ENCODE results near the gene EXOC6B. TPM values are rescaled to one million over a fixed set of nuclear protein-coding genes. Genes with fewer than 3 reads are reported as not detected.

The EXOC6B gene
- total and polyA plus RNA-seq, 9 of the 15 experiments (the other 6 are each of a cell fraction or from before 2014, with no cell fraction given), result 0.28 to 4.2 (median 2.0) TPM

GRCh38 chr2:72524071-72524470 is 301.8 kb downstream of the EXOC6B start:
- no peaks in the 10 kb centered on the region for H3K36me3 ChIP-seq (ENCODE audit: control insufficient read depth, insufficient read depth, low read length)
- 93% methylated on average over 2 of the region's 2 CpGs for WGBS (ENCODE audit: insufficient coverage, low coverage, missing lambda C conversion rate)
- H4K20me1 ChIP-seq (replicated peaks; ENCODE audit: control insufficient read depth, insufficient read depth, low read length), result no peaks in the 10 kb centered on the region
- POLR2A ChIA-PET, result no interaction called here
- intact Hi-C loops (cut with micrococcal nuclease), result no loop called here
- CTCF ChIA-PET (ENCODE audit: low intra/inter-chr PET ratio), result interaction anchor here (0.7 kb wide), 1 partner anchor 196 kb away, joined by 3 read pairs; no protein-coding TSS in a partner anchor
- no TSS peak for BruUV-seq (replicated peaks)
- no peak for DNase-seq (ENCODE audit: extremely low read depth in 1 of 4, low spot score in 3 of 4)
- H3K79me2 ChIP-seq (ENCODE audit: control insufficient read depth, insufficient read depth, low read length), result no peaks in the 10 kb centered on the region
- no peak overlapping the region for H3K27ac ChIP-seq (ENCODE audit: extremely low read depth, low read depth, low read length)
- no peaks in the 10 kb centered on the region for H3K27me3 ChIP-seq (ENCODE audit: control insufficient read depth in 2 of 2, insufficient read depth in 2 of 2, low read length in 2 of 2)
- H3K9ac ChIP-seq (ENCODE audit: insufficient read depth in 1 of 2, low read depth in 2 of 2, low read length in 2 of 2), result no peak overlapping the region
- FAIRE-seq, result no peak
- no peaks in the 10 kb centered on the region for H3K9me1 ChIP-seq (ENCODE audit: control insufficient read depth, insufficient read depth, low read length)
- no peaks in the 10 kb centered on the region for H3K9me3 ChIP-seq (replicated peaks; ENCODE audit: control insufficient read depth, insufficient read depth, low read depth, low read length)
- H3K4me2 ChIP-seq (ENCODE audit: insufficient read depth, low read length), result no peak overlapping the region
- ATAC-seq, result no peak
- no peaks in the 10 kb centered on the region for H3K4me1 ChIP-seq (replicated peaks in 1 of 2; ENCODE audit: control insufficient read depth in 2 of 2, insufficient read depth in 2 of 2, low read length in 2 of 2)
- in situ Hi-C loops (cut with MboI), result no loop called here
- no peak overlapping the region for H2AFZ ChIP-seq (ENCODE audit: low read depth, low read length)
- H3K4me3 ChIP-seq, result no peak overlapping the region
- TF ChIP-seq ASH1L (IDR thresholded peaks at IDR 0.05; ENCODE audit: borderline replicate concordance, low read depth, partially characterized antibody) (no peak), L3MBTL2 (IDR thresholded peaks at IDR 0.05) (no peak), ZMIZ1 (IDR thresholded peaks at IDR 0.05; ENCODE audit: low read depth in 2 of 2, low read length in 2 of 2) (no peak), FOXK2 (conservative IDR thresholded peaks at IDR 0.05 in 1 of 2, IDR thresholded peaks at IDR 0.05 in 1 of 2; ENCODE audit: low read depth in 2 of 2) (no peak), MGA (IDR thresholded peaks at IDR 0.05) (no peak), ZNF717 (CRISPR knock-in tag; IDR thresholded peaks at IDR 0.05) (no peak), ZNF589 (CRISPR knock-in tag; IDR thresholded peaks at IDR 0.05; ENCODE audit: low read depth) (no peak)

All from K562 (cell line).